Activated gamma-delta T cell treated with Interleukin-2 at 50 U/mL for 16 hours (primary cell): ENCODE results near the gene ADRB2.
"Not testable (repeated sequence)": the region's sequence is repeated elsewhere in the genome, so short reads cannot be mapped to it uniquely, and the experiment has no call there.

Experiments used
- DNase-seq: peaks from one replicate; pipeline ENCODE4 v3.0.0-alpha.2; 2020

Gene ADRB2

GRCh38 chr5:148826053-148826738 is at the start of gene ADRB2:
TSS of gene ADRB2 (plus strand) at chr5:148826611. CDS start at chr5:148826832, 221 bp downstream.
- peak; percentile 88 for DNase-seq

- no peak for DNase-seq
Observed at GRCh38 chr5:148776780-148777179, 49.6 kb upstream of the ADRB2 start.

- DNase-seq = no peak
Observed at GRCh38 chr5:148778882-148779281, 47.5 kb upstream of the ADRB2 start.

GRCh38 chr5:148780711-148781110 is 45.7 kb upstream of the ADRB2 start:
- DNase-seq = no peak

- no peak for DNase-seq
Observed at GRCh38 chr5:148781766-148782165, 44.6 kb upstream of the ADRB2 start.

- DNase-seq = no peak
Observed at GRCh38 chr5:148785223-148785622, 41.2 kb upstream of the ADRB2 start.

GRCh38 chr5:148786456-148786855 is 40.0 kb upstream of the ADRB2 start:
- DNase-seq = no peak

- no peak for DNase-seq
Observed at GRCh38 chr5:148788636-148789035, 37.8 kb upstream of the ADRB2 start.

- no peak for DNase-seq
Observed at GRCh38 chr5:148790545-148791333, 35.7 kb upstream of the ADRB2 start.

GRCh38 chr5:148791334-148791667 is 35.1 kb upstream of the ADRB2 start:
- no peak for DNase-seq

- DNase-seq = no peak
Observed at GRCh38 chr5:148791696-148792095, 34.7 kb upstream of the ADRB2 start.

- DNase-seq = no peak
Observed at GRCh38 chr5:148792744-148793143, 33.7 kb upstream of the ADRB2 start.

- DNase-seq = no peak
Observed at GRCh38 chr5:148793261-148793660, 33.1 kb upstream of the ADRB2 start.

GRCh38 chr5:148794275-148794674 is 32.1 kb upstream of the ADRB2 start:
- no peak for DNase-seq

- no peak for DNase-seq
Observed at GRCh38 chr5:148794729-148795561, 31.5 kb upstream of the ADRB2 start.

- no peak for DNase-seq
Observed at GRCh38 chr5:148796936-148797335, 29.5 kb upstream of the ADRB2 start.

GRCh38 chr5:148798786-148799185 is 27.6 kb upstream of the ADRB2 start:
- no peak for DNase-seq

- no peak for DNase-seq
Observed at GRCh38 chr5:148799737-148800527, 26.5 kb upstream of the ADRB2 start.

GRCh38 chr5:148801682-148802276 is 24.6 kb upstream of the ADRB2 start:
- no peak for DNase-seq

GRCh38 chr5:148803451-148803850 is 23.0 kb upstream of the ADRB2 start:
- DNase-seq = not testable (repeated sequence)

- DNase-seq = no peak
Observed at GRCh38 chr5:148804393-148804792, 22.0 kb upstream of the ADRB2 start.
